ENCODE measurements around the gene HMGB2.

The HMGB2 gene

GRCh38 chr4:173287486-173287885 lies 46.7 kb downstream of the HMGB2 start:
- H3K9me3 ChIP-seq (ENCODE audit: low read length), result peaks cover 10% of the 10 kb centered on the region
- no peaks in the 10 kb centered on the region for H3K27me3 ChIP-seq (ENCODE audit: insufficient read depth, low read length)
- no peaks in the 10 kb centered on the region for H4K20me1 ChIP-seq (ENCODE audit: insufficient read depth, low read length)
- no peak overlapping the region for H3K4me3 ChIP-seq (ENCODE audit: low read depth, low read length, poor library complexity, severe bottlenecking)
- H3K36me3 ChIP-seq (ENCODE audit: insufficient read depth, low read length), result peaks cover 15% of the 10 kb centered on the region
- H3K79me2 ChIP-seq (ENCODE audit: insufficient read depth, low read length), result no peaks in the 10 kb centered on the region; the same call in 1 of the 2 replicates
- no peak overlapping the region for H3K9ac ChIP-seq (ENCODE audit: low read length)
- no peak overlapping the region for H3K4me2 ChIP-seq (ENCODE audit: low read length)
- H3K9me2 ChIP-seq (ENCODE audit: low read depth, low read length), result no peaks in the 10 kb centered on the region
- H2AFZ ChIP-seq (ENCODE audit: low read length), result no peak overlapping the region
- no peaks in the 10 kb centered on the region for H3F3A ChIP-seq (ENCODE audit: insufficient read depth, low read length)
- H3K4me1 ChIP-seq (ENCODE audit: insufficient read depth, low read length, severe bottlenecking), result peaks cover 13% of the 10 kb centered on the region
- no peak overlapping the region for H3K27ac ChIP-seq (ENCODE audit: low read depth, low read length, poor library complexity, severe bottlenecking)
- TF ChIP-seq CTCF (IDR thresholded peaks at IDR 0.05; ENCODE audit: low read length) (no peak), EZH2 (IDR thresholded peaks at IDR 0.05; ENCODE audit: borderline replicate concordance, low read length) (no peak)

GRCh38 chr4:173284463-173284862 lies 49.7 kb downstream of the HMGB2 start:
- no peaks in the 10 kb centered on the region for H3K9me2 ChIP-seq (ENCODE audit: low read depth, low read length)
- no peaks in the 10 kb centered on the region for H3K27me3 ChIP-seq (ENCODE audit: insufficient read depth, low read length)
- no peak overlapping the region for H2AFZ ChIP-seq (ENCODE audit: low read length)
- no peaks in the 10 kb centered on the region; the same call in 1 of the 2 replicates for H3K79me2 ChIP-seq (ENCODE audit: insufficient read depth, low read length)
- peaks cover 35% of the 10 kb centered on the region for H3K4me1 ChIP-seq (ENCODE audit: insufficient read depth, low read length, severe bottlenecking)
- no peak overlapping the region for H3K4me2 ChIP-seq (ENCODE audit: low read length)
- peaks cover 15% of the 10 kb centered on the region for H3K36me3 ChIP-seq (ENCODE audit: insufficient read depth, low read length)
- H3K4me3 ChIP-seq (ENCODE audit: low read depth, low read length, poor library complexity, severe bottlenecking), result no peak overlapping the region
- no peaks in the 10 kb centered on the region for H3F3A ChIP-seq (ENCODE audit: insufficient read depth, low read length)
- H3K27ac ChIP-seq (ENCODE audit: low read depth, low read length, poor library complexity, severe bottlenecking), result no peak overlapping the region
- no peak for TF ChIP-seq EZH2 (IDR thresholded peaks at IDR 0.05; ENCODE audit: borderline replicate concordance, low read length)
- peaks cover 10% of the 10 kb centered on the region for H3K9me3 ChIP-seq (ENCODE audit: low read length)
- H4K20me1 ChIP-seq (ENCODE audit: insufficient read depth, low read length), result no peaks in the 10 kb centered on the region
- no peak overlapping the region for H3K9ac ChIP-seq (ENCODE audit: low read length)

- Histone ChIP-seq H3K36me3 (ENCODE audit: insufficient read depth, low read length) (peaks cover 15% of the 10 kb centered on the region), H3K27me3 (ENCODE audit: insufficient read depth, low read length) (no peaks in the 10 kb centered on the region), H3K9me3 (ENCODE audit: low read length) (peaks cover 10% of the 10 kb centered on the region), H2AFZ (ENCODE audit: low read length) (no peak overlapping the region; the same call in 1 of the 2 replicates), H3K9me2 (ENCODE audit: low read depth, low read length) (no peaks in the 10 kb centered on the region), H3K4me1 (ENCODE audit: insufficient read depth, low read length, severe bottlenecking) (peaks cover 35% of the 10 kb centered on the region), H4K20me1 (ENCODE audit: insufficient read depth, low read length) (no peaks in the 10 kb centered on the region), H3F3A (ENCODE audit: insufficient read depth, low read length) (no peaks in the 10 kb centered on the region), H3K27ac (ENCODE audit: low read depth, low read length, poor library complexity, severe bottlenecking) (peak overlapping the region; percentile 83), H3K4me2 (ENCODE audit: low read length) (peak overlapping the region; percentile 78), H3K79me2 (ENCODE audit: insufficient read depth, low read length) (no peaks in the 10 kb centered on the region; the same call in 1 of the 2 replicates), H3K9ac (ENCODE audit: low read length) (peak overlapping the region; percentile 60), H3K4me3 (ENCODE audit: low read depth, low read length, poor library complexity, severe bottlenecking) (peak overlapping the region; percentile 54)
- no peak for TF ChIP-seq EZH2 (IDR thresholded peaks at IDR 0.05; ENCODE audit: borderline replicate concordance, low read length)
- TF ChIP-seq CTCF (IDR thresholded peaks at IDR 0.05; ENCODE audit: low read length), result no peak
Observed at GRCh38 chr4:173282626-173283025, 51.5 kb downstream of the HMGB2 start.

- no peaks in the 10 kb centered on the region for H3K9me2 ChIP-seq (ENCODE audit: low read depth, low read length)
- no peaks in the 10 kb centered on the region for H3F3A ChIP-seq (ENCODE audit: insufficient read depth, low read length)
- TF ChIP-seq CTCF (IDR thresholded peaks at IDR 0.05; ENCODE audit: low read length) (no peak), EZH2 (IDR thresholded peaks at IDR 0.05; ENCODE audit: borderline replicate concordance, low read length) (no peak)
- H3K4me2 ChIP-seq (ENCODE audit: low read length), result peak overlapping the region; percentile 78
- H3K9me3 ChIP-seq (ENCODE audit: low read length), result peaks cover 6% of the 10 kb centered on the region
- H4K20me1 ChIP-seq (ENCODE audit: insufficient read depth, low read length), result no peaks in the 10 kb centered on the region
- peak overlapping the region; percentile 60 for H3K9ac ChIP-seq (ENCODE audit: low read length)
- peak overlapping the region; percentile 83 for H3K27ac ChIP-seq (ENCODE audit: low read depth, low read length, poor library complexity, severe bottlenecking)
- no peaks in the 10 kb centered on the region for H3K27me3 ChIP-seq (ENCODE audit: insufficient read depth, low read length)
- no peak overlapping the region; the same call in 1 of the 2 replicates for H2AFZ ChIP-seq (ENCODE audit: low read length)
- no peaks in the 10 kb centered on the region; the same call in 1 of the 2 replicates for H3K79me2 ChIP-seq (ENCODE audit: insufficient read depth, low read length)
- peaks cover 35% of the 10 kb centered on the region for H3K4me1 ChIP-seq (ENCODE audit: insufficient read depth, low read length, severe bottlenecking)
- H3K4me3 ChIP-seq (ENCODE audit: low read depth, low read length, poor library complexity, severe bottlenecking), result peak overlapping the region; percentile 54
- H3K36me3 ChIP-seq (ENCODE audit: insufficient read depth, low read length), result peaks cover 15% of the 10 kb centered on the region
Observed at GRCh38 chr4:173282256-173282562, 51.9 kb downstream of the HMGB2 start.

Measured in OCI-LY1 (cell line).